ENCODE measurements around the gene RAD51B.

DNA sequence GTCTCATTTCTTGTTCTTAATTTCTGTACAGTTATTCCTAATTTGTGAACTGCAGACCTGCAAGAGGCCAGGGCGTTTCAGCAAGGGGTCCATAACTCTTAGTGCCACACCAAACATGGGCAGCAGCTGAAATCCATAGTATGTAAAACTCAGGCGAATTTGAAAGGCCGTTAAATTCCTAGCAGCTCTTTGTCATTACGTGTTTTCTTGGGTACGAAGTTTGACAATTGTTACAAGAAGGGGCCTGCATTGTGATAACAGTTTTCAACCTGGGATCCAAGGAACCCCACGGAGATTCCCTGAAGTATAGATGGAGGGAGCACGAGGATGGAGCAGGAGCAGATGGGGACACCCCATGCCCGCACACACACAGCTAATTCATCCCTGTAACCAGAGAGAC is 685.3 kb downstream of the RAD51B start:
- TF ChIP-seq, protein P1, sequence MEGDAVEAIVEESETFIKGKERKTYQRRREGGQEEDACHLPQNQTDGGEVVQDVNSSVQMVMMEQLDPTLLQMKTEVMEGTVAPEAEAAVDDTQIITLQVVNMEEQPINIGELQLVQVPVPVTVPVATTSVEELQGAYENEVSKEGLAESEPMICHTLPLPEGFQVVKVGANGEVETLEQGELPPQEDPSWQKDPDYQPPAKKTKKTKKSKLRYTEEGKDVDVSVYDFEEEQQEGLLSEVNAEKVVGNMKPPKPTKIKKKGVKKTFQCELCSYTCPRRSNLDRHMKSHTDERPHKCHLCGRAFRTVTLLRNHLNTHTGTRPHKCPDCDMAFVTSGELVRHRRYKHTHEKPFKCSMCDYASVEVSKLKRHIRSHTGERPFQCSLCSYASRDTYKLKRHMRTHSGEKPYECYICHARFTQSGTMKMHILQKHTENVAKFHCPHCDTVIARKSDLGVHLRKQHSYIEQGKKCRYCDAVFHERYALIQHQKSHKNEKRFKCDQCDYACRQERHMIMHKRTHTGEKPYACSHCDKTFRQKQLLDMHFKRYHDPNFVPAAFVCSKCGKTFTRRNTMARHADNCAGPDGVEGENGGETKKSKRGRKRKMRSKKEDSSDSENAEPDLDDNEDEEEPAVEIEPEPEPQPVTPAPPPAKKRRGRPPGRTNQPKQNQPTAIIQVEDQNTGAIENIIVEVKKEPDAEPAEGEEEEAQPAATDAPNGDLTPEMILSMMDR (IDR thresholded peaks at IDR 0.05): no peak
- TF ChIP-seq POLR2A (IDR thresholded peaks at IDR 0.05): no peak
